Stimulated activated CD8-positive, alpha-beta memory T cell treated with anti-CD3 and anti-CD28 coated beads, Interleukin-15, amount 100 ng/mL, for 4 hours (primary cell): ENCODE results near the gene SEC63.
A peak's percentile ranks its signal among the peaks of the same experiment; 100 is the strongest.
"Not testable (repeated sequence)": the region's sequence is repeated elsewhere in the genome, so short reads cannot be mapped to it uniquely, and the experiment has no call there.

Source experiments
- DNase-seq, 2 donors: peaks; one replicate each; pipeline ENCODE4 v3.0.0-alpha.2; 2020; ENCODE audit warnings: low read depth in 2 of 2

SEC63 gene

DNA sequence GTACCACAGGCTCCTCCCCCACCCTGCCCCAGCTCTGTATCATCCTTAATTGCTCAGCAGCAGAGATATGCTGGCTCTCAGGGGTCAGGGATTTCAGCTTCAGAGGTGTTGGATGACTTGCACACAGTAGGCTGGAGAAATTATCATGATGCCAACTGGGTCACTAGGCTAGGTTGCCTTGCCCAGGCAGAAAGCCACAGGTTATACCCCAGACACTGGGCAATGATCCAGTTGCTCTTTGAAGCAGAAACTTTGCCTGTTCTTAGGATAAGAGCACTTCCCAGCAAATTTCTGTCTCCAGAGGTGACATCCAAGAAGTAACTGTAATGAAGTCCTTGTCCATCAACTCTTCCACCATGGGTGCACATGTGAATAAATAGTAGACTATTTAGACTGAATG, 95.6 kb downstream of the SEC63 start:
- DNase-seq: no peak

- DNase-seq: not testable (repeated sequence)
Measured at GRCh38 chr6:107860963-107861362, 97.0 kb downstream of the SEC63 start.

DNA sequence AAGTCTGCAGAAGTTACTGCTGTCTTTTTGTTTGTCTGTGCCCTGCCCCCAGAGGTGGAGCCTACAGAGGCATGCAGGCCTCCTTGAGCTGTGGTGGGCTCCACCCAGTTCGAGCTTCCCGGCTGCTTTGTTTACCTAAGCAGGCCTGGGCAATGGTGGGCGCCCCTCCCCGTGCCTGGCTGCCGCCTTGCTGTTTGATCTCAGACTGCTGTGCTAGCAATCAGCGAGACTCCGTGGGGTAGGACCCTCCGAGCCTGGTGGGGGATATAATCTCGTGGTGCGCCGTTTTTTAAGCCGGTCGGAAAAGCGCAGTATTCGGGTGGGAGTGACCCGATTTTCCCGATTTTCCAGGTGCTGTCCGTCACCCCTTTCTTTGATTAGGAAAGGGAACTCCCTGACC, 97.9 kb downstream of the SEC63 start:
- DNase-seq: not testable (repeated sequence)

DNA sequence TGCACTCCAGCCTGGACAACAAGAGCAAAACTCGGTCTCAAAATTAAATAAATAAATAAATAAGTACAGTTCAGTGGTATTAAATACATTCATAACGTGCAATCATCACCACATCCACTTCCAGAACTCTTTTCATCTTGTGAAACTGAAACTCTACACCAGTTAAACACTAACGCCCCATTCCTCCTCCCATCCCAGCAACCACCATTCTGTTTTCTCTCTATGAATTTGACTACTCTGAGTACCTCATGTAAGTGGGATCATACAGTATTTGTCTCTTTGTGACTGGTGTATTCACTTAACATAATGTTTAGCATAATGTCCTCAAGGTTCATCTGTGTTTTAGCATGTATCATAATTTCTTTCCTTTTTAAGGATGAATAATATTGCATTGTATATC, 104.8 kb downstream of the SEC63 start:
- no peak for DNase-seq

- no peak for DNase-seq
Measured at GRCh38 chr6:107849325-107849724, 108.7 kb downstream of the SEC63 start.

- DNase-seq: peak; percentile 41 to 58
Measured at GRCh38 chr6:107847844-107848802, 109.9 kb downstream of the SEC63 start.

DNA sequence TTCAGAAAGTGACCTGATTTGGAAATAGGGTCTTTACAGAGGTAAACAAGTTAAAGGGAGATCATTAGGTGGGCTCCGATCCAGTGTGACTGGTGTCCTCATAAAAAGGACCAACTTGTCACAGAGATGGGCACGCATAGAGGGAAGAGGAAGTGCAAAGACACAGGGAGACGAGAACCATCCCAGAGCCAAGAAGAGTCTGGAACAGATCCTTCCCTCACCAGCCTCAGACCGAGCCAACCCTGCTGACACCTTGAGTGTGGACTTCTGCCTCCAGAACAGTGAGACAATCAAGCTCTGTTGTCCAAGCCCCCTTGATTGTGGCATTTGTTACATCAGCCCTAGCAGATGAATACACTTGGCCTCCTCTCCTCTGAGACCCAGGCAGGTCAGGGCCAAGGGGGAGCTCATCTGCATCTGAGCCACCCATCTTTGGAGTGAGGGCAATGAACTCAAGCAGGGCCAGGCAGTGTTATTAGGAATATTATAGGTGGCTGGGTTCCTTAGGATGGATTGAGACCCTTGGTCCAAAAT, 111.7 kb downstream of the SEC63 start:
- no peak for DNase-seq

DNA sequence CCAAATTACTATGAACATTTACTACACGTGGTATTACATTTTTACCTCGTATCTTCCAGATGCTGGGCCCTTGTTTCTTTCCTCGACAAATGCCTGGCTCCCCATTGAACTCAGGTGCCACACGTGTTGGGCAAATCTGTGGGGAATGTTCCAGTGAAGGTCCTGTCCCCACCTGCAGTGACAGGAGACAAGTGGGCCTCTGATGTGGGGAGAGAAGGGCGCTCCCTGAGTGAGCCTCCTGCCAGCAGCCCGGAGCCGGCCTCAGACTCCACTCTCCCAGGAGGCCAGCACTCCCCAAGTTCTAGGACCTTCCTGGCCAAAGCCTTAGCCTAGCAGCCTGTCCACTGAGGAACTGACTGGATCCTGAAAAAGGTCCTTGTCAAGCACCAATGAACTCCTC, 112.2 kb downstream of the SEC63 start:
- DNase-seq: no peak

DNA sequence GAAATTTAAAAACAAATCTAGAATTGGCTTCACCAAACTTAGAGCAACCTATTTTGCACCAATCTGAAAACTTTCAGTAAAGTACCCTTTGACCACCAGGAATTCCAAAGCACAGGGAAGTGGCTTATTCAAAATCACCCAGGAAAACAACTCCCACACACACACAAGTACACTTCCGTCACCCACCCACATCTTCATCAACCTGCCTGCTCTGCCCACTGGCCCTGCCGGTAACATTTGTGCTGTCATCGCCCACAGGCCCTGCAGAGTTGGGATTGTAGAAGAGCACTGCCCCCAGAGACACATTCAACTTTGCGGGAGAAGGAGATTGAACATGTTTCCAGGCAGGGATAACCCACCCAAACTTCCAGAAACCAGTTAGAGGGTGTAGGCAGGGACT, 114.6 kb downstream of the SEC63 start:
- no peak for DNase-seq

GRCh38 chr6:107841275-107841670, 116.7 kb downstream of the SEC63 start:
- DNase-seq: no peak

DNA sequence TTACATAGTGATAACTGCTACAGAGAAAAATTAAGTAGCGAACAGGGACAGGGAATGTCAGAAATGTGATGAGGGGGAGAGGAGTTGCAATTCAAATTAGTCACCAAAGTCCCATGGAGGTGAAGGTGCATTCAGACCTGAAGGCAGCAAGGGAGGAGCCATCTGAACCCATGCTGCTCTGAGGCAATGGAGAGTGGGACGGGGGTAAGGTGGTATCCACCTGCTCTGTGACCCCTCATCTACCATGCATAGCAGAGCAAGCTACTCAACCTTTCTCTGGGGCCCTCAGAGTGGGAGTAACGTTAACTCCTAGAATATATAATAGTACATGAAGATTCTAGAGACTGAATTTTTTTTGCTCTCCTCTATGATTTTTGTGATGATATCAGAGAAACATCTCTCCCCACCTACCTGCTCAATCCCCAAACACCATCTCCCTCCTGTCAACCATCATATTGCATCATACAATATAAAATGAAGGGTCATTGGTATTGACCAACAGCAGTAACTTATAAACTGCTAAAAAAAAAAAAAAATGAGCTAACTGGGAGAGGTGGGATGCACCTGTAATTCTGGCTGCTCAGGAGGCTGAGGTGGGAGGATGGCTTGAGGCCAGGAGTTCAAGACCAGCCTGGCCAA, 117.3 kb downstream of the SEC63 start:
- DNase-seq: no peak

GRCh38 chr6:107833136-107833535, 124.9 kb downstream of the SEC63 start:
- no peak for DNase-seq

- no peak for DNase-seq
Measured at GRCh38 chr6:107832151-107833056, 125.6 kb downstream of the SEC63 start.

- DNase-seq: no peak
Measured at GRCh38 chr6:107830060-107830459, 127.9 kb downstream of the SEC63 start.

GRCh38 chr6:107827541-107827940, 130.5 kb downstream of the SEC63 start:
- DNase-seq: no peak

GRCh38 chr6:107823047-107823557, 134.9 kb downstream of the SEC63 start:
- peak in 1 of 2 donors; percentile 45 for DNase-seq

GRCh38 chr6:107822176-107823046, 135.6 kb downstream of the SEC63 start:
- DNase-seq: peak in 1 of 2 donors; percentile 39

DNA sequence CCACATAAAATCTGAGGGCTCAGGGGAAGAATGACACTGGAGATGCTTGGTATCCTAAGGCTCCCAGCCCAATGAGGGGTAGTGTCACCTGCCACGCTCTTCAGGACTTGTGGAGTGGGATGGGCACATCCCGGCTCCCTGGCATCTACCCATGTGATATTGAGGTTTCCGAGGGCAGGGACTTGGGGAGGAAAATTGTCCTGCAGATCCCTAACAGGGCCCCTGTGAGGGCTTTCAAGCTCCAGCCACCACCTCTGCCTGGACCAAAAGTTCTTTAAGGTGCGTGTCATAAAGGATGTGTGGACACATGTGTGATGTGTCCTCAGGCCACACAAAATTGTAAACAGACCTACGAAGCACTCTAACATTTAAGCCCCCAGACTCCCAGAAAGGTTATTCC, 136.4 kb downstream of the SEC63 start:
- no peak for DNase-seq

DNA sequence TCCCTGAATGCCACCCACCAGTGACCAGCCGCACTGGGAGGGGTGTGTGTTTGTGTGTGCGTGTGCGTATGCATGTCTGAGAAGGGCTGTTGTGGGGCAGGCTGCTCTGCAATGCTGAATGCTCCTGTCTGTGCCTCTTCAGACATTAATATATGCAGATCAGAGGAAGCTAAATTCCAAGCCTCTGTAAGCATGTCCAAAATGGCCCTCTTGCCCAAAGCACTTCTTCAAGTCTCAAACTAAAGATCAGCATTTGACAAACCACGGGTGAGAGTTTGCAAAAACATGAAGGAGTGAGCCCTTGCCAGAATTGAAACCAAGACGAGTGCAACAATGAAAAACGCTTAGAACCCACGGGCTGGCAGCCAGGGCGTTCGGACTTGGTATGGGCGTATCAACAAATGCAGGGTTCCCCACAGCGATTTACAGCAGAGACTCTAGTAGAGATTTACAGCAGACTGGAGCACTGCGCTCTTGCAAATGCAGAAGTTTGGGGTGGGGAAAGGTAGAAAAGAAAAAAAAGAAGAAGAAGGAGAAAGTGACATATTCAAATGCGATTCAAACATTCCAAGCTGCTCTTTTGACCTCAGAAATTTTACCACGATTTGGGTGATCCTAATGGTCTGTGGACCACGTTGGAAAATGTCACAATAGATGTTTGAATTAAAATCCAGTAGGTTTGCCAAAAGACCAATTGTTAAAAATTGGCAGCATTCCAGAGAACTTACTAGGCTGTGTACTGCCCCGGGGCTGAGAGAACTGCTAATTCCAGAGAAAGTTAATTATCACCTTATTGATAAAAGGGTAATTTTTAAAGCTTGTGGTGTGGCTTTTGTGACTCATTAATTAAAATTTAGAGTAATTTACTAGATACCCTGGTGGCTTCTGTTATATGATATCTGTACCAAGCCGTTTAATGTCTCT, 137.4 kb downstream of the SEC63 start:
- no peak for DNase-seq
